HL-60 (cell line): ENCODE data around the gene GLI3.

Experiments
- DNase-seq, 2 experiments: peaks; one replicate each; pipeline ENCODE4 v3.0.0-alpha.2; 2010 to 2020; ENCODE audit warnings: low read depth in 1 of 2, low spot score in 1 of 2
- H3K27ac ChIP-seq: fragments of 250-450 bp; sonication (Bioruptor Pico); replicated peaks from 2 replicates; pipeline ENCODE4 v1.5.1; 2020; ENCODE audit warnings: mild to moderate bottlenecking, moderate library complexity
- H3K27me3 ChIP-seq: fragments of 250-450 bp; sonication (Bioruptor Pico); 2 replicates; pipeline ENCODE4 v1.5.1; 2021; ENCODE audit warnings: mild to moderate bottlenecking, moderate library complexity; ENCODE audit not compliant: insufficient read depth, poor library complexity, severe bottlenecking
- H3K4me3 ChIP-seq: replicated peaks from 2 replicates; pipeline ENCODE4 v1.5.1; 2011; ENCODE audit warnings: mild to moderate bottlenecking, control low read depth, low read length; ENCODE audit not compliant: insufficient read depth
- GABPA ChIP-seq: IDR thresholded peaks from 2 replicates; pipeline ENCODE4 v1.6.1; 2012; ENCODE audit warnings: low read depth
- POLR2AphosphoS5 ChIP-seq: IDR thresholded peaks from 2 replicates; pipeline ENCODE4 v1.6.1; 2012; ENCODE audit warnings: low read depth
- REST ChIP-seq: IDR thresholded peaks from 2 replicates; pipeline ENCODE4 v1.6.1; 2012; ENCODE audit warnings: low read depth; ENCODE audit not compliant: insufficient replicate concordance
- SPI1 ChIP-seq: IDR thresholded peaks from 2 replicates; pipeline ENCODE4 v1.6.1; 2012; ENCODE audit warnings: low read depth, mild to moderate bottlenecking, borderline replicate concordance
- TF ChIP-seq, protein P1 (sequence below): IDR thresholded peaks from one replicate; pipeline ENCODE4 v1.5.1; 2011; ENCODE audit warnings: low read length, control low read depth, inconsistent platforms; ENCODE audit not compliant: insufficient read depth

The GLI3 gene

GRCh38 chr7:42083284-42083683 lies 153.7 kb downstream of the GLI3 start:
- Histone ChIP-seq H3K4me3 (no peak overlapping the region), H3K27ac (no peak overlapping the region), H3K27me3 (no peaks in the 10 kb centered on the region)
- no peak for DNase-seq
- TF ChIP-seq REST (no peak), SPI1 (no peak), GABPA (no peak), POLR2AphosphoS5 (no peak)
- TF ChIP-seq, protein P1, sequence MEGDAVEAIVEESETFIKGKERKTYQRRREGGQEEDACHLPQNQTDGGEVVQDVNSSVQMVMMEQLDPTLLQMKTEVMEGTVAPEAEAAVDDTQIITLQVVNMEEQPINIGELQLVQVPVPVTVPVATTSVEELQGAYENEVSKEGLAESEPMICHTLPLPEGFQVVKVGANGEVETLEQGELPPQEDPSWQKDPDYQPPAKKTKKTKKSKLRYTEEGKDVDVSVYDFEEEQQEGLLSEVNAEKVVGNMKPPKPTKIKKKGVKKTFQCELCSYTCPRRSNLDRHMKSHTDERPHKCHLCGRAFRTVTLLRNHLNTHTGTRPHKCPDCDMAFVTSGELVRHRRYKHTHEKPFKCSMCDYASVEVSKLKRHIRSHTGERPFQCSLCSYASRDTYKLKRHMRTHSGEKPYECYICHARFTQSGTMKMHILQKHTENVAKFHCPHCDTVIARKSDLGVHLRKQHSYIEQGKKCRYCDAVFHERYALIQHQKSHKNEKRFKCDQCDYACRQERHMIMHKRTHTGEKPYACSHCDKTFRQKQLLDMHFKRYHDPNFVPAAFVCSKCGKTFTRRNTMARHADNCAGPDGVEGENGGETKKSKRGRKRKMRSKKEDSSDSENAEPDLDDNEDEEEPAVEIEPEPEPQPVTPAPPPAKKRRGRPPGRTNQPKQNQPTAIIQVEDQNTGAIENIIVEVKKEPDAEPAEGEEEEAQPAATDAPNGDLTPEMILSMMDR, result no peak

DNA sequence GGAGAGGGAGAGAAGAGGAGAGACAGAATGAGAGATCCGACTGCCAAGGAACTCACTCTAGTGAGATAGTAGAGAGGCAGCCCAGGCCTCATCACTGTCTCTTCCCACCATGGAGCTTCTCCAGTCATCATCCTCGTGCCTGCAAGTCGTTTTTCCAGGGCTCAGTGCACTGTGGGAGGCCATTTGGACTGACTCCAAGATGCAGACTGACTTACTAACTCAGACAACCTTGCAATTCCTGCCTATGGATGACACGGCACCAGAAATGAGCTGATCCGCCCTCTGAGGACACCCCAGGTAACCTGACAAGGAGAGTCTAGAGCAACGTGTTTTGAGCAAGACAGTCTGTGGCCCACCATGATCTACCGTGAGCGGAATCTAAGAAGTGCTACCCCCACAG lies 154.9 kb downstream of the GLI3 start:
- DNase-seq, result no peak

DNA sequence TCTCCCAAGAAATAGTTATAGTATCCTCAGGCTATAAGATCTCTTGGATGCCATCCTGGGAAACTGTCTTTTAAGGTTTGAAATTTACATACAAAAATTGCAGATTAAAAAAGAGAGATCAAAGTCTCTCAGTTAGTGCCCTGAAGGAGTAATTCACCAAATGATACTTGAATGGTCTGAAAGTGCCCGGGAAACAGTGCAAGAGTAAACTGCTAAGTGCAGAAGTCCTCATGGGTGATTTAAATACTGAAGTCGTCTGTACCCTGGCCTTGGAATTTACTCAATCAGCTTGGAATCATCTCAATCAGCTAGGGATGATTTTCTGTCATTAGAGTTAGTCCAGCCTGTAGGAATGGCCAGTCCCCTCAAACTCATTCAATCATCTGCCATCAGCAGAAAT lies 155.3 kb downstream of the GLI3 start:
- Histone ChIP-seq H3K27me3 (no peaks in the 10 kb centered on the region), H3K4me3 (no peak overlapping the region), H3K27ac (no peak overlapping the region)
- no peak for DNase-seq
- no peak for TF ChIP-seq REST
- TF ChIP-seq POLR2AphosphoS5, result no peak
- TF ChIP-seq GABPA, result no peak
- TF ChIP-seq, protein P1, result no peak
- no peak for TF ChIP-seq SPI1

More for the DNA sequence above, 154.9 kb downstream of the GLI3 start:
- Histone ChIP-seq H3K27ac (no peak overlapping the region), H3K27me3 (no peaks in the 10 kb centered on the region), H3K4me3 (no peak overlapping the region)
- TF ChIP-seq, protein P1, result no peak
- no peak for TF ChIP-seq SPI1
- TF ChIP-seq REST, result no peak
- TF ChIP-seq GABPA, result no peak
- TF ChIP-seq POLR2AphosphoS5, result no peak
